GM19023 (cell line): ENCODE results near the gene RAMP3.
"Not testable (repeated sequence)": the region's sequence is repeated elsewhere in the genome, so short reads cannot be mapped to it uniquely, and the experiment has no call there.

Experiments used
- ATAC-seq: cut with Tn5 transposase; IDR thresholded peaks from one replicate; pipeline ENCODE4 v1.9.1; 2021; ENCODE audit warnings: mild to moderate bottlenecking, moderate library complexity; ENCODE audit not compliant: unreplicated experiment

The RAMP3 gene, protein sequence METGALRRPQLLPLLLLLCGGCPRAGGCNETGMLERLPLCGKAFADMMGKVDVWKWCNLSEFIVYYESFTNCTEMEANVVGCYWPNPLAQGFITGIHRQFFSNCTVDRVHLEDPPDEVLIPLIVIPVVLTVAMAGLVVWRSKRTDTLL

GRCh38 chr7:45157653-45158401 is at the start of gene RAMP3:
Gene RAMP3 (plus strand): TSS chr7:45157791. CDS start chr7:45157829, 38 bp downstream.
- ATAC-seq: no peak

- no peak for ATAC-seq
Measured at GRCh38 chr7:45108863-45109262, 48.7 kb upstream of the RAMP3 start.

DNA sequence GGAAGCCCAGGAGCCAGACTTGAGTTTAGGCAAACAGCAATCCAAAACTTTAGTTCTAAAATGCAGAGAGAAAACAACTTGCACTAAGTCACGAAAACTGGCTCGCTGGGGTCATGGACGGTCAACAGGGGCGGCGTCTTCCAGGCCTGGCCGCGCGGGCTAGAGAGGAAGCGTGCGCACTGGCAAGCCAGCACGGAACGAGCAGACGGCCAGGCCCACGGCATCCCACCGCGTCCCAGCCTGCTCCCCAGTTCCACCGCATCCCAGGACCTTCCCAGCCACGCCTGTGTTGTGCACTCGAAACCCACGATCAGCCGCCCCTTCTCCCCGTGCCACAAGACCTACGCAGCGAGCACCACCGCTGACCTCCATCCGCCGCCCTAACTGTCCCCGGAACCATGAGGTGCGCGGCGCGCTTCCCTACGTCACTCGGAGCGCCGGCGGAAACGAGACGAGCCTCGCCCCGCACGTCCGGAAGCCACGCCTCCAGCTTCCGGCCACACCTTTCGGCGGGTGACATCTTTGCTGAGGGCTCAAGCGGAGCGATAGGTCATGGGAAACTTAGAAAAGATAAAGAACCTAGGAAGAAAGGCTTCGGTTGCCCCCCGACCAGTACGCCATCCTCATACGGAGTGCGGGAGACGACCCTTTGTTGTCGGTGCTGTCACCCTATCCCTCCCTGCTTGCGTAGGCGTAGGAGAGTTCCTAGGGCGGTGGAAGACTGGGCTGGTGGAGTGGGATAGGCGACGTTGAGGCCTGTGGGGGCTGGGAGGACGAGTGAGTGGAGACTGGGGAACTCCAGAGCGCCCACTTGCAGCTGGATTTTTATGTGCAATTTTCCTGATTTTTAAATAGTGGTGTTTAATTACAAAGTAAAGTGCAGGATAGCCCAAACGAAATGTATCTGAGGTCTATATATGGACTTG is 46.0 kb upstream of the RAMP3 start, which contains the start of gene TBRG4:
Gene TBRG4, minus strand, starts transcription at position 400 of the 926 bp plus-strand sequence. CDS start 2,460 bp downstream, outside the sequence.
- peak; percentile 93 for ATAC-seq

DNA sequence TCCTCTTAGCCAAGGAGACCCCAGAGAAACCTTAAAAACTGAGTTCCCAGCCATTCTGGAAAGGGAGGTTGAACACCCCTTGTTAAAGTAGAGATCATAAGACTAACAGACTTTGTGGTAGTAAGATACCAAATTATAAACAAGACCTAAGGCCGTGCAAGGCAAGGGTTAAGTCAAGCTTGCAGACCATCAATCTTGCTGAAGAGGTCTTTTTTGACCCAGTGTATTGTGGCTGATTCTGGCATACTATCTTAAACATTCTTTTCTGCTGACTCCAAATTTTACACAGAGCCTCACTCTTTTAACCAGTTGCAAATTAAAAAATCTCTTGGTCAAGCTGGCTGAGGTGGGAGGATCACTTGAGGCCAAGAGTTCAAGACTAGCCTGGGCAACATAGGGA is 44.9 kb upstream of the RAMP3 start:
- ATAC-seq: no peak

- not testable (repeated sequence) for ATAC-seq
Measured at GRCh38 chr7:45114257-45114656, 43.3 kb upstream of the RAMP3 start.

- no peak for ATAC-seq
Measured at GRCh38 chr7:45114926-45115325, 42.7 kb upstream of the RAMP3 start.

DNA sequence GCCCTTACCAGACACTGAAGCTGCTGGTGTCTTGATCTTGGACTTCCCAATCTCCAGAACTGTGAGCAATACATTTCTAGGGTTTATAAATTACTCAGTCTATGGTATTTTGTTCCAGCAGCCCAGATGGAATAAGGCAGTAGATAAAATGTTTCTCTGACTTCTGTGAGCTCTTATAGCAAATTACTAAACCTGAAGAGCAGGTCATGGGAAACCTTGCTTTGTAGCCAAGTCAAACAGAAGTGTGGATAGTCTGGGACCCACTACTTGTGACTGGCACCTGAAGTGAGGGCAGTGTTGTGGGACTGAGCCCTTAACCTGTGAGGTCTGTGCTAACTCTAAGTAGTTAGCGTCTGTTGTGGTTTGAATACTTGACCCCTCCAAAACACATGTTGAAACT is 41.5 kb upstream of the RAMP3 start:
- ATAC-seq: no peak

DNA sequence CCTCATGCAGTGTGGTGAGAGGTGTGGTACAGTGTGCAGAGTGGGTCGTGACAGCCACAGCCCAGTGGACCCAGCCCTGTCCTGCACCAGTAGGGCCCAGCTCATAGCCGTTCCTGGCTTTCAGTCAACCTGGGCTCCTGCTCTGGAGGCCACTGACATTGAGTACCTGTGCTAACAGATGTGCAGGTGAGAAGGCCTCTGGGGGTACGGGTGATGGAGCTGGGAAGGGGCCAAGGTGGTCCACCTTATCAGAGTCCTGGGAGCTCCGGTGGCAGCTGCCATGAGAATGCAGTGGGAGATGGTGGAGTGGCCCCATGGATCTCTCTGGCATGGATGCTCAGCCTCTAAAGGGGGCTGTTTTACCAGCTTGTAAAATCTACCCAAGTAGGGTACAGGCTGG is 40.0 kb upstream of the RAMP3 start:
- no peak for ATAC-seq

GRCh38 chr7:45118292-45118691 is 39.3 kb upstream of the RAMP3 start:
- ATAC-seq: no peak

GRCh38 chr7:45118889-45119331 is 38.7 kb upstream of the RAMP3 start:
- ATAC-seq: no peak

GRCh38 chr7:45119550-45119949 is 38.0 kb upstream of the RAMP3 start:
- no peak for ATAC-seq

GRCh38 chr7:45122975-45123860 is 34.4 kb upstream of the RAMP3 start:
- no peak for ATAC-seq

GRCh38 chr7:45123913-45124710 is 33.5 kb upstream of the RAMP3 start:
- ATAC-seq: no peak

DNA sequence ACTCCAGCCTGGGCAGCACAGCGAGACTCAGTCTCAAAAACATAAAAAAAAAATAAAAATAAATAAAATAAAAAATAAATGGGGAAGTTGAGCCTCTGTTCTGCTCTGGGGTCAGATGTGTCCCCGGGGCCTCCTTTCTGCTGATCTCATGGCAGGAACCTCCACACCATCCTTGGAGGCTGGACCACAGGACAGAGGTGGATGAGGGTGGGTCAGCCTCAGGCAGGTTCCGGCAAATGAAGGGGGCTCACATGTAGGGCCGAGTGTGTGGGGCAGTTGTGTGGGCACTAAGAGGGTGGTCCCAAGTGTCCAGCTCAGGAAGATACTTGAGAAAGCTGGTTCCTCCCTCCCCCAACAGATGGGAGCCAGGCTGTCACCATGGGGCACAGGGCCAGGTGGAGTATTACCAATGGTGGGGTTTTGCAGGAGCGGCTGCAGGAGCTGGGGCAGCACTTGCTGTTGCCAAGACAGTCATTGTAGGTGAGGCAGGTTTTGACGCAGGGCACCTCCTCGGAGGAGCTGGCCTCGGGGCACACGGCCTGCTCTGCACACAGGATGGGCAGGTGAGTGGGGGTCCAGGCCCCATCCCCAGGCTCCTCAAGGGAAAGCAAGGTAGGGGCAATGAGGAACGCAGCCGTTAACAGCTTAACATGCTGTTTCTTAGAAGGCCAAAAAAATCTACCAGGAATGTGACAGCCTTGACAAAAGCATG is 32.2 kb upstream of the RAMP3 start:
- no peak for ATAC-seq

GRCh38 chr7:45126201-45126600 is 31.4 kb upstream of the RAMP3 start:
- no peak for ATAC-seq

- ATAC-seq: no peak
Measured at GRCh38 chr7:45126920-45127319, 30.7 kb upstream of the RAMP3 start.

GRCh38 chr7:45129181-45129800 is 28.3 kb upstream of the RAMP3 start:
- ATAC-seq: no peak

DNA sequence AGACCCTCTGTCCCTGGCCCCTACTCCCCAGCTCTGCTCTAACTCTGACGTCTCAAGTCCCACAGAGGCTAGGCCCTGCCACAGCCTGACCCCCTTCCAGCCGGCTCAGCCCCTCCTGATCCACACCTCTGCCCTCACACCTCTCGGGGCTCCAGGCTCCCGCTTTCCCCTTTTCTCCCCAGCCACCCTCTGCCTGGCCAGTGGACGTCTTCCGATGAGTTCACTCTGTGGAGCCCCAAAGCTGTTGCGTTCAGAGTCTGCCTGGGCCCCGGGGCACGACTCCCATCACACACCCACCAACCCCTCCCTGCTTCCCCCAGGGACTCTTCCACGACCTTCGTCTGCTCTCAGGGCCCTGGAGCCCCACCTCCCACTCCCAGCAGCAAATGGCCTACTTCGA is 27.7 kb upstream of the RAMP3 start:
- ATAC-seq: no peak

- ATAC-seq: no peak
Measured at GRCh38 chr7:45130910-45131309, 26.7 kb upstream of the RAMP3 start.
